SK-N-SH (cell line): ENCODE results near the gene RFK. TPM values are rescaled to one million over a fixed set of nuclear protein-coding genes. Genes with fewer than 3 reads are reported as not detected.

Source experiments
- CTCF ChIA-PET: fragments of 300-600, 350-600 bp; formaldehyde crosslinking; extraction: SDS; loops from one replicate; lab custom pipeline; 2021; lab: Yijun Ruan, JAX
- POLR2A ChIA-PET: fragments of 350-600 bp; sonication (Branson Sonifier 250); formaldehyde crosslinking; extraction: SDS; loops from one replicate; lab custom pipeline; 2020; ENCODE audit warnings: antibody characterized with exemption, inconsistent platforms; lab: Yijun Ruan, JAX
- DNase-seq: peaks from one replicate; pipeline ENCODE4 v3.0.0; 2012
- H2AFZ ChIP-seq: fragments of 200-600 bp; sonication (generic); 2 replicates; pipeline ENCODE4 v1.8.1; 2016; ENCODE audit warnings: antibody characterized with exemption, mild to moderate bottlenecking, low read depth
- H3F3A ChIP-seq: fragments of 200-600 bp; sonication (generic); replicated peaks from 2 replicates; pipeline ENCODE3; 2016; ENCODE audit warnings: antibody characterized with exemption, mild to moderate bottlenecking; ENCODE audit not compliant: insufficient read depth
- H3K27ac ChIP-seq, 2 experiments: fragments of 200-500 bp in 1 of 2; fragments of 200-600 bp in 1 of 2; sonication (Bioruptor generic) in 1 of 2; sonication (generic), shearing (Covaris generic) in 1 of 2; 2 replicates each; pipeline versions ENCODE4 v1.5.1 to v1.6.1; 2014 to 2016; ENCODE audit warnings: low read depth in 2 of 2, inconsistent platforms in 1 of 2, low read length in 1 of 2, mild to moderate bottlenecking in 1 of 2, mixed read lengths in 1 of 2
- H3K27me3 ChIP-seq: fragments of 200-600 bp; sonication (generic), shearing (Covaris generic); 2 replicates; pipeline ENCODE4 v1.6.1; 2016; ENCODE audit warnings: mixed run types; ENCODE audit not compliant: insufficient read depth
- H3K36me3 ChIP-seq, 2 experiments: fragments of 200-500 bp in 1 of 2; fragments of 200-600 bp in 1 of 2; sonication (Bioruptor generic) in 1 of 2; sonication (generic) in 1 of 2; replicated peaks in 1 of 2; 2 replicates each; pipeline versions ENCODE3 to v1.5.1; 2014 to 2016; ENCODE audit warnings: low read length in 1 of 2, mild to moderate bottlenecking in 1 of 2; ENCODE audit not compliant: insufficient read depth in 2 of 2, control insufficient read depth in 1 of 2
- H3K4me1 ChIP-seq, 2 experiments: fragments of 200-500 bp in 1 of 2; fragments of 200-600 bp in 1 of 2; sonication (Bioruptor generic) in 1 of 2; sonication (generic), shearing (Covaris generic) in 1 of 2; 2 replicates each; pipeline versions ENCODE4 v1.5.1 to v1.6.1; 2014 to 2016; ENCODE audit warnings: low read depth in 1 of 2, low read length in 1 of 2, mixed run types in 1 of 2; ENCODE audit not compliant: insufficient read depth in 2 of 2, control insufficient read depth in 1 of 2
- H3K4me2 ChIP-seq: fragments of 200-600 bp; sonication (generic), shearing (Covaris generic); 2 replicates; pipeline ENCODE4 v1.6.1; 2017; ENCODE audit warnings: mixed run types
- H3K4me3 ChIP-seq, 2 experiments: fragments of 200-500 bp in 1 of 2; fragments of 200-600 bp in 1 of 2; sonication (Bioruptor generic) in 1 of 2; sonication (generic), shearing (Covaris generic) in 1 of 2; 2 replicates each; pipeline versions ENCODE4 v1.5.1 to v1.8.1; 2014 to 2016; ENCODE audit warnings: low read depth in 2 of 2, inconsistent platforms in 1 of 2, low read length in 1 of 2, mild to moderate bottlenecking in 1 of 2, mixed read lengths in 1 of 2, moderate library complexity in 1 of 2
- H3K79me2 ChIP-seq: fragments of 200-600 bp; sonication (generic); 2 replicates; pipeline ENCODE4 v1.8.1; 2017; ENCODE audit warnings: mild to moderate bottlenecking; ENCODE audit not compliant: insufficient read depth
- H3K9ac ChIP-seq: fragments of 200-600 bp; sonication (generic); 2 replicates; pipeline ENCODE4 v1.6.1; 2017; ENCODE audit warnings: mixed run types
- H3K9me2 ChIP-seq: fragments of 200-600 bp; sonication (generic); 2 replicates; pipeline ENCODE4 v1.6.1; 2017; ENCODE audit warnings: mixed run types
- H3K9me3 ChIP-seq: fragments of 200-600 bp; sonication (generic); 2 replicates; pipeline ENCODE4 v1.6.1; 2017; ENCODE audit warnings: mixed run types, mild to moderate bottlenecking, moderate library complexity
- H4K20me1 ChIP-seq: fragments of 200-600 bp; sonication (generic); 2 replicates; pipeline ENCODE4 v1.6.1; 2017; ENCODE audit warnings: mild to moderate bottlenecking, mixed run types; ENCODE audit not compliant: insufficient read depth
- JUND ChIP-seq: IDR thresholded peaks from 2 replicates; pipeline ENCODE4 v1.4.0; 2012
- NFIC ChIP-seq: IDR thresholded peaks from 2 replicates; pipeline ENCODE4 v1.4.0; 2012; ENCODE audit warnings: borderline replicate concordance
- NRF1 ChIP-seq: IDR thresholded peaks from 2 replicates; pipeline ENCODE4 v1.6.1; 2012; ENCODE audit warnings: low read depth, mild to moderate bottlenecking, low read length
- PBX3 ChIP-seq: IDR thresholded peaks from 2 replicates; pipeline ENCODE4; 2012
- RFX5 ChIP-seq: IDR thresholded peaks from 2 replicates; pipeline ENCODE4 v1.6.1; 2012; ENCODE audit warnings: mild to moderate bottlenecking, improper control_type of control experiment, low read length
- SIN3A ChIP-seq: IDR thresholded peaks from 2 replicates; pipeline ENCODE4 v1.6.1; 2012; ENCODE audit warnings: low read depth, mild to moderate bottlenecking, low read length, moderate library complexity, borderline replicate concordance
- SMC3 ChIP-seq: IDR thresholded peaks from 2 replicates; pipeline ENCODE4 v1.6.1; 2012; ENCODE audit warnings: low read depth, low read length, improper control_type of control experiment
- ZBTB33 ChIP-seq: IDR thresholded peaks from 2 replicates; pipeline ENCODE4 v1.4.0; 2012; ENCODE audit warnings: low read depth, borderline replicate concordance
- WGBS: methylation state at CpG from one replicate; pipeline ENCODE4 v1.1.6; 2017; ENCODE audit warnings: low lambda C conversion rate; 5-methylcytosine and 5-hydroxymethylcytosine counted together
- polyA plus RNA-seq, 3 experiments: library from polyadenylated mRNA; depleted of rRNA; stranded (reverse); fragments of >200 nt; gene quantifications; 2 replicates each; pipeline ENCODE4 v1.2.3, GENCODE V29; 2012
- TF ChIP-seq, protein P1 (sequence below): IDR thresholded peaks from 2 replicates; pipeline ENCODE4 v1.6.1; 2012; ENCODE audit warnings: mild to moderate bottlenecking, low read depth, low read length, moderate library complexity

Gene RFK
- polyA plus RNA-seq, 1 of the 3 experiments (the other 2 are of a cell fraction): 7.2 TPM

- TF ChIP-seq, protein P1, sequence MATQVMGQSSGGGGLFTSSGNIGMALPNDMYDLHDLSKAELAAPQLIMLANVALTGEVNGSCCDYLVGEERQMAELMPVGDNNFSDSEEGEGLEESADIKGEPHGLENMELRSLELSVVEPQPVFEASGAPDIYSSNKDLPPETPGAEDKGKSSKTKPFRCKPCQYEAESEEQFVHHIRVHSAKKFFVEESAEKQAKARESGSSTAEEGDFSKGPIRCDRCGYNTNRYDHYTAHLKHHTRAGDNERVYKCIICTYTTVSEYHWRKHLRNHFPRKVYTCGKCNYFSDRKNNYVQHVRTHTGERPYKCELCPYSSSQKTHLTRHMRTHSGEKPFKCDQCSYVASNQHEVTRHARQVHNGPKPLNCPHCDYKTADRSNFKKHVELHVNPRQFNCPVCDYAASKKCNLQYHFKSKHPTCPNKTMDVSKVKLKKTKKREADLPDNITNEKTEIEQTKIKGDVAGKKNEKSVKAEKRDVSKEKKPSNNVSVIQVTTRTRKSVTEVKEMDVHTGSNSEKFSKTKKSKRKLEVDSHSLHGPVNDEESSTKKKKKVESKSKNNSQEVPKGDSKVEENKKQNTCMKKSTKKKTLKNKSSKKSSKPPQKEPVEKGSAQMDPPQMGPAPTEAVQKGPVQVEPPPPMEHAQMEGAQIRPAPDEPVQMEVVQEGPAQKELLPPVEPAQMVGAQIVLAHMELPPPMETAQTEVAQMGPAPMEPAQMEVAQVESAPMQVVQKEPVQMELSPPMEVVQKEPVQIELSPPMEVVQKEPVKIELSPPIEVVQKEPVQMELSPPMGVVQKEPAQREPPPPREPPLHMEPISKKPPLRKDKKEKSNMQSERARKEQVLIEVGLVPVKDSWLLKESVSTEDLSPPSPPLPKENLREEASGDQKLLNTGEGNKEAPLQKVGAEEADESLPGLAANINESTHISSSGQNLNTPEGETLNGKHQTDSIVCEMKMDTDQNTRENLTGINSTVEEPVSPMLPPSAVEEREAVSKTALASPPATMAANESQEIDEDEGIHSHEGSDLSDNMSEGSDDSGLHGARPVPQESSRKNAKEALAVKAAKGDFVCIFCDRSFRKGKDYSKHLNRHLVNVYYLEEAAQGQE: no peak
- TF ChIP-seq SMC3: no peak
- TF ChIP-seq RFX5: no peak
These were observed 55.8 kb downstream of the RFK start (continued) for GRCh38 chr9:76338418-76338817.

GRCh38 chr9:76336027-76336426 lies 58.2 kb downstream of the RFK start:
- Histone ChIP-seq H3F3A (no peaks in the 10 kb centered on the region), H2AFZ (no peak overlapping the region), H3K4me3 (no peak overlapping the region), H3K9ac (no peak overlapping the region), H3K4me2 (no peak overlapping the region), H3K9me3 (no peaks in the 10 kb centered on the region), H3K79me2 (no peaks in the 10 kb centered on the region), H3K36me3 (no peaks in the 10 kb centered on the region), H3K27me3 (peaks cover 26% of the 10 kb centered on the region; the same call in 1 of the 2 replicates), H3K4me1 (no peaks in the 10 kb centered on the region), H4K20me1 (no peaks in the 10 kb centered on the region), H3K9me2 (no peaks in the 10 kb centered on the region), H3K27ac (no peak overlapping the region)
- TF ChIP-seq NFIC: no peak
- no peak for TF ChIP-seq RFX5
- no peak for TF ChIP-seq PBX3
- no peak for TF ChIP-seq JUND
- TF ChIP-seq NRF1: no peak
- TF ChIP-seq SIN3A: no peak
- no peak for TF ChIP-seq ZBTB33
- ChIA-PET CTCF (no interaction called here), POLR2A (no interaction called here)
- DNase-seq: no peak
- WGBS: 13% methylated on average over 1 of the region's 1 CpG

Other genes starting within 250 kb of the RFK start
- 0.76 and 1.1 TPM in 2 replicates for gene GCNT1, start 64.8 kb upstream of the RFK start, polyA plus RNA-seq (2012; rRNA removed)